A204.1 (cell line): ENCODE data around the gene MST1.
"Not testable (repeated sequence)": the region's sequence is repeated elsewhere in the genome, so short reads cannot be mapped to it uniquely, and the experiment has no call there.

ENCODE experiments used
- FAIRE-seq: peaks from 2 replicates; lab custom pipeline; 2012; peaks lifted over from hg19 to GRCh38; lab: Jason Lieb, UNC

The MST1 gene

DNA sequence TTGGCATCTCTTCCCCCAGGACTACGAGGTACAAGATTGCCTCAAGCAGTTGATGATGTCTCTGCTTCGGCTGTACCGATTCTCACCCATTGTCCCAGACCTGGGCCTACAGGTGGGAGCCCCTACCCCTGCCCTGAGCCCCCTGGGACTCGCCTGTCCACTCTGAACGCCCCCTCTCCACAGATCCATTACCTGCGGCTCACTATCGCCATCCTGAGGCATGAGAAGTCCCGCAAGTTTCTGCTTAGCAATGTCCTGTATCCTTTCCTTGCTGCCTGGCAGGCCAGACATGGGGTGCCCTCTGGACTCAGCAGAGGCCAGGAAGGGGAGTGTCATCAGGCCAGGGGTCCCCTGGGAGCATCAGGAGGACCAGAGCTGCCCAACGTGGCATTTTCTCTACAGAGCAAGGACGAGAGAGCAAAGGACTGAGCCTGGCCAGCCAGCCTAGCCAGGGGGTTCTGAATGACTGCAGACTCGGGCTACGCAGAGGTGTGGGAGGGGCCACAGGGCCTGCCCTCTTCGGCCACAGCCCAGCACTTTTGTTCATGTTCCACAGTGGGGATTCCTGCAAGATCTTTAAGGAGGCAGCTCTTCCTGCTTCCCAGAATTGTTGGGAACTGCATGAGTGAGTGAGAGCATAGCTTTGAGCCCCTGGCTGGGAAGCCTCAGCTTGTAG, 11.3 kb upstream of the MST1 start:
- no peak for FAIRE-seq

DNA sequence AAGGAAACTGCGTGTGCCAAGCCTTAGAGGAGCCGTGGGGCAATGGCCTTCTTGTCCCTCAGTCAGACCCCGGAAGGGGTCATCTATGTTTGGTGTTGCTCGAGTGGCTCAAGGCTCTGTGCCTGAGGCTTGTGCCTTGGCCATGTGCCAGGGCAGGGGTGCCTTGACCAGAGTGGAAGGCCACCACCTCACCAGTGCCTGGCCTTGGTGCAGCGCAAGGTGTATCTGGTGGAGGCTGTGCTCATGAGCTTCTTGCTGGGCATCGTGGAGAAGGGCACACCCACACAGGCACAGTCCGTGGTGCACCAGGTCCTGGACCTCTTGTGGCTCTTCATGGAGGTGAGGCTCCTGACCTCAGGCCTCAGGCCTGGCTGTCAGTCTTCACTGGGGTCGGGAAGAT, 10.7 kb upstream of the MST1 start:
- FAIRE-seq, result no peak

- no peak for FAIRE-seq
Measured at GRCh38 chr3:49699281-49699979, 10.2 kb upstream of the MST1 start.

GRCh38 chr3:49695350-49696015, 6.2 kb upstream of the MST1 start:
- not testable (repeated sequence) for FAIRE-seq

GRCh38 chr3:49694409-49695070, 5.3 kb upstream of the MST1 start:
- FAIRE-seq, result not testable (repeated sequence)

GRCh38 chr3:49691481-49691880, 2.2 kb upstream of the MST1 start:
- FAIRE-seq, result not testable (repeated sequence)

DNA sequence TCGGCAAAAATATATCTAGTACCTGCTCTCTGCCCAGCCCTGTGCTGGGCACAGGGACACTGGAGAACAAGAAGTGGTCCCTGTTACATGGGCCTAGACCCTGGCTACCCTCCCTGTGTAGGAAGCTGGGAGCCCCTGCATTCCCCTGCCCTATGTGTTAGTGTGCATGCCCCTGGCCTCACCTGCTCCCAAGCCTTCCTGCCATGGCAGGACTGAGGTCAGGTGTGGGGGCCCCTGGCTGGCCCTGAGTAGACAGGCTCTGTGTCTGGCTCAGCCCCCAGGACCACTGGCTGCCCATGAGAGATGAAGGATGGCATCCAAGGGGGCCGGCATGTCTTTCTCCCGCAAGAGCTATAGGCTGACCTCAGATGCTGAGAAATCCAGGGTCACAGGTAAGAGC, 1.6 kb upstream of the MST1 start:
- FAIRE-seq, result not testable (repeated sequence)

DNA sequence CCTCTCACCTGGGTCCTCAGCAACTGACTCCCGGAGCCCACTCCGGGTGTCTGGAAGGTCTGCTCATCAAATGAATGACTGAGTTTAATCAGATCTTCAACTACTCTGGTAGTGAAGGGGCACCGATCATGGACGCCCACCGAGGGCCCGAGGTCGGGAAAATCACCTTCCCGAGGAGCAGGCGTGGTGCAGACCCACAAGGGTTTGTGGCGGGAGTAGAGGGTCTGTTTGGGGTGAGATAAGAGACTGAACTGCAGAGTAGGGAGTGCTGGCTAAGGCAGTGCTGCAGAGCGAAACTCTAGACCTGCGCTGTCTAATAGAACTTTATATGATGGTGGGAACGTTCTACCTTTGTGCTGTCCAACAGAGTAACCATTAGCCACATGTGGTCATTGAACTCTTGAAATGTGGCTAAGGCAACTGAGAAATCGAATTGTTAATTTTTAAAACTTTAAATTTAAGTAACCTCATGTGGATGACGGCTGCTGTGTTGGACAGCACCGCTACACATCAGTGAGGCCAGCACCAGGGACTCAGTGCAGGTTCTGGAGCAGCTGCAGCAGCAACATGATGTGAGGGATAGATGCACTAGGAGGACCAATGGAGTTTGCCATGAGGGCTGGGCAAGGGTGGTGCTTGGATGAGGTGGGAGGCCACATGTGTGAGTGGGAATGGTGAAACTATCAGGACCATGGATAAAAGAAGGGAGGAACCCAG, 792 bp upstream of the MST1 start:
- not testable (repeated sequence) for FAIRE-seq

- FAIRE-seq, result not testable (repeated sequence)
Measured at GRCh38 chr3:49688338-49689045, 782 bp downstream of the MST1 start.

- FAIRE-seq, result not testable (repeated sequence)
Measured at GRCh38 chr3:49687424-49687795, 1.9 kb downstream of the MST1 start.

DNA sequence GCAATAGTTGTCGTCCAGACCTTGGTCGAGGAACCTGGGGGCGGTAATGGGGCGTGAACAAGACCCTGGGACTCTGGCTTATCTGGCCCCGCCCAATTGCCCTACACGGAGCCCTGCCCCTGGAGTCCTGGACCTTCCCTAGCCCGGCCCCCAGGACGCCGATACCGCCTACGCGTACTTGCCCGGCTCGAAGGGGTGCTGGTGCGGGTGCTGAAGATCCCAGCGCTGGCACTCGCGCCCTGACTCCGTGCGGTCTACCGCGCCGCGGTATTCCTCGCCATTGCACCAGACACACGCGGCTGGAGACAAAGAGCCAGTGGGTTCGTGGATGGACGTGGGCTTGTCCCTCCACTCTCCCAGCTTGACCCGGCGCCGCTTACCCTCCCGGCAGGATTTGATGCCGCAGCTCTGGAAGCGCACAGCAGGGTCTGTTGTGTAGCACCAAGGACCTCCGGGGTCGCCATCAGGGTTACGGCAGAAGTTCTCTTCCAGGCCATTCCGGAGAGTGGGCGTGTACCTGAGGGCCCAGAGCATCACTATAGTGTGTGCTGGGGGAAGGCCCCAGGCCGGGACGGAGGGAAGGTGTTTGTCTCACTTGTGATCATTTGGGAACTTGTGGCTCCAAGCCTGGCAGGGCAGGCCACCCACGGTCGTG, 2.4 kb downstream of the MST1 start:
- FAIRE-seq, result not testable (repeated sequence)

DNA sequence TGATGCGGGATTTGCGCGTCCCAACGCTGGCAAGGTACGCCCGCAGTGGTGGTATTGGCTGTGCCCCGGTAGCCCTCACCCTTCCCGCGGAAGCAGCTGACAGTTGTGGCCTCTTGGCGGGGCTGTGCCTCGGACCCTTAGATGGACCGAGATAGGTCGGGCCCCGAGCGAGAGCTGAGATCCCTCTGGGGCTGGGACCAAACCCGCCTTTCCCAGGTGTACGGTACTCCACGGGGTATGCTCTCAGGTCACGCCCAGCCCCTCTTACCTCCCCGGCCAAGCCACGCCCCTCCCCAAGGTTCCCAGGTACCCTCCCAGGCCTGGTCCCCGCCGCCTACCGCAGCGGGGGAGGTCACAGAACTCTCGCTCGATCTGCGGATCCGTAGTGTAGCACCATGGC, 2.9 kb downstream of the MST1 start:
- FAIRE-seq, result not testable (repeated sequence)

DNA sequence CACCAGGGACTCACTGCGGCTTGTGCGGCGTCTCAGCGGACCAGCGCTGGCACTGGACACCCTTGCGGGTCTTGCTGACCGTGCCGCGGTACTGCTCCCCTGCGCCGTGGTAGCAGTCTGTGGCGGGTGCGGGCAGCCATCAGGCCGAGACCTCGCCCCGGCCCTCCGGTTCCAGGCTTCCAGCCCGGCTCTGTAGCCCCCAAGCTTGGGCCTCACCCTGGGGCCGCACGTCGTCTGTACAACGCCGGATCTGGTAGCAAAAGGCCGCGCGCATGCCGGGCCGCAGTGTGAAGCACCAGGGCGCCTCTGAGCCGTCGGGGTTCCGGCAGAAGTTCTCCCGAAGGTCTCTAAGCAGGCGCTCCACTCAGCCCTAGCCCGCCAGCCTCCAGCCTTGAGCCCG, 3.4 kb downstream of the MST1 start:
- FAIRE-seq, result not testable (repeated sequence)

- not testable (repeated sequence) for FAIRE-seq
Measured at GRCh38 chr3:49685103-49685502, 4.2 kb downstream of the MST1 start.

DNA sequence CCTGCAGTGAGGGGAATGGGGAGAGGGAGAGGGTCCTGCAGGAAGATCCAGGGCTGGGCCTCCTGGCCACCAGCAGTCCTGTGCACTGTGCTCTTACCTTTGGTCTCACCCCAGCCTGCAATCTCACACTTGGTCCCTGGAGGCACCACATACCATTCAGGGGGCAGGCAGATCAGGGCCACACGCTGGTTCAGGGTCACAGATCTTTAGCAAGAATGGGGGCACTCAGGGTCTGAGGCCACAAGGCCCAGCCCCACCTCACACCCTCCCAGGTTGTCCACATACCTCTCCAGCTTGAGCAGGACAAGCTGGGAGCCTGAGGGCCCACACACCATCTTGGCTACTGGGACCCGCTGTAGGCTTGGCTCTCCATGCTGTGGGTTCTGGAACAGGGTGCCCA, 4.8 kb downstream of the MST1 start:
- not testable (repeated sequence) for FAIRE-seq

GRCh38 chr3:49683162-49683561, 6.1 kb downstream of the MST1 start:
- no peak for FAIRE-seq

DNA sequence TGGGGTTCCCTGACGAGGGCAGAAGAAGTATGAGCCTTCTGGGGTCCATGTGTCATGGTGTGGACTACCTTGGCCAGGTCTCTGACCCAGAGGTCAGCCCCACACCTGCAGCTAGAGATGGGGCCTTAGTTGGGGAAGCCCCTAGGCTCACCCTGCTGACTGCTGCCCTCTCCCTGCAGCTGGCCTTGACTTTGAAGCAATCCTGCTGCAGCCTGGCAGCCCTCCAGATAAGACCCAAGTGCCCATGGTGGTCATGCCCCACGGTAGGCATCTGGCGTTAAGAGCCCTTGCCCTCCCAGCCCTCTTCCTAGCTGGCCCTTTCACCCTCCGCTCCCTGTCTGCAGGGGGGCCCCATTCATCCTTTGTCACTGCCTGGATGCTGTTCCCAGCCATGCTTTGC, 7.7 kb downstream of the MST1 start:
- no peak for FAIRE-seq

GRCh38 chr3:49681232-49681522, 8.1 kb downstream of the MST1 start:
- no peak for FAIRE-seq

- FAIRE-seq, result no peak
Measured at GRCh38 chr3:49680493-49681231, 8.6 kb downstream of the MST1 start.

GRCh38 chr3:49675912-49676311, 13.4 kb downstream of the MST1 start:
- FAIRE-seq, result no peak
